NB4 (cell line): ENCODE measurements around the gene SPDYE5.

Experiments
- DNase-seq: peaks from one replicate; pipeline ENCODE4 v3.0.0; 2010; ENCODE audit warnings: low read depth
- H3K4me3 ChIP-seq: one replicate; pipeline ENCODE4 v1.5.1; 2011; ENCODE audit warnings: mild to moderate bottlenecking, low read depth, low read length, moderate library complexity
- MYC ChIP-seq: IDR thresholded peaks from 2 replicates; pipeline ENCODE4 v1.6.1; 2011; ENCODE audit warnings: low read depth, low read length
- POLR2A ChIP-seq: IDR thresholded peaks from 2 replicates; pipeline ENCODE4 v1.6.1; 2011; ENCODE audit warnings: mild to moderate bottlenecking; ENCODE audit not compliant: insufficient read length; ENCODE audit errors: extremely low read depth
- TF ChIP-seq, protein P1 (sequence below): IDR thresholded peaks from one replicate; pipeline ENCODE4 v1.5.1; 2012; ENCODE audit warnings: low read depth, low read length
- TF ChIP-seq, protein P2 (sequence below): IDR thresholded peaks from 2 replicates; pipeline ENCODE4 v1.6.1; 2011; ENCODE audit warnings: low read depth, low read length

SPDYE5 gene

DNA sequence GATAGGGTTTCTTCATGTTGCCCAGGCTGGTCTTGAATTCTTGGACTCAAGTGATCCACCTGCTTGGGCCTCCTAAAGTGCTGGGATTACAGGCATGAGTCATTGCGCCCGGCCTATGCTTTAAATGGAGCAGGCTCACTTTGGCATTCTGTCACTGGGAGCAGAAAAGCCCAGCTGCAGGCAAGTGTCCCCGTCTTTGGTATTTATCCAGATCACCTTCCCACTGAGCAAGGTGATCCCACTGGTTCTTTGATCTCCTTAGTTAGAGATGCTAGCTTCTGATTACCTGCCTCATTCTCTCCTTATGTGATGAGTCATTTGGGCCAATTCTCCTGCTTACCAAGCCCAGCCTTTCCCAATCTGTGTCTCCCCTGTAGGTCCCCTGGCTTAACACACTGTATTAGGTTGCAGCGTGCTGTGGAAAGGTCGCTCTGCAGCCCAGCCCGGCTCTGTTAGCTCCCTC lies 39.3 kb downstream of the SPDYE5 start:
- no peak overlapping the region for H3K4me3 ChIP-seq
- TF ChIP-seq MYC: no peak
- DNase-seq: peak; percentile 29

DNA sequence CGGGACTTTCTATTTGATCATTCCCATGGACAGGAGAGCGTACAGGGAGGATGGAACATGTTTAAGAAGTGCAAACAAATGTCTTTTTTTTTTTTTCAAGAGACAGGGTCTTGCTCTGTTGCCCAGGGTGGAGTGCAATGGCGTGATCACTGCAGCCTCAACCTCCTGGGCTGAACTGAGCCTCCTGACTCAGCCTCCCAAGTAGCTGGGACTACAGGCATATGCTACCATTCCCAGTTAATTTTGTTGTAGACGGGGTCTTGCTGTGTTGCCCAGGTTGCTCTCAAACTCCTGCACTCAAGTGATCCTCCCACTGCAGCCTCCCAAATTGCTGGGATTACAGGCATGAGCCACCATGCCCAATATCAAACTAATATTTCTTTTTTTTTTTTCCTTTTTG lies 40.5 kb downstream of the SPDYE5 start:
- no peak overlapping the region for H3K4me3 ChIP-seq
- no peak for DNase-seq
- TF ChIP-seq, protein P1, sequence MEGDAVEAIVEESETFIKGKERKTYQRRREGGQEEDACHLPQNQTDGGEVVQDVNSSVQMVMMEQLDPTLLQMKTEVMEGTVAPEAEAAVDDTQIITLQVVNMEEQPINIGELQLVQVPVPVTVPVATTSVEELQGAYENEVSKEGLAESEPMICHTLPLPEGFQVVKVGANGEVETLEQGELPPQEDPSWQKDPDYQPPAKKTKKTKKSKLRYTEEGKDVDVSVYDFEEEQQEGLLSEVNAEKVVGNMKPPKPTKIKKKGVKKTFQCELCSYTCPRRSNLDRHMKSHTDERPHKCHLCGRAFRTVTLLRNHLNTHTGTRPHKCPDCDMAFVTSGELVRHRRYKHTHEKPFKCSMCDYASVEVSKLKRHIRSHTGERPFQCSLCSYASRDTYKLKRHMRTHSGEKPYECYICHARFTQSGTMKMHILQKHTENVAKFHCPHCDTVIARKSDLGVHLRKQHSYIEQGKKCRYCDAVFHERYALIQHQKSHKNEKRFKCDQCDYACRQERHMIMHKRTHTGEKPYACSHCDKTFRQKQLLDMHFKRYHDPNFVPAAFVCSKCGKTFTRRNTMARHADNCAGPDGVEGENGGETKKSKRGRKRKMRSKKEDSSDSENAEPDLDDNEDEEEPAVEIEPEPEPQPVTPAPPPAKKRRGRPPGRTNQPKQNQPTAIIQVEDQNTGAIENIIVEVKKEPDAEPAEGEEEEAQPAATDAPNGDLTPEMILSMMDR: no peak
- TF ChIP-seq, protein P2, sequence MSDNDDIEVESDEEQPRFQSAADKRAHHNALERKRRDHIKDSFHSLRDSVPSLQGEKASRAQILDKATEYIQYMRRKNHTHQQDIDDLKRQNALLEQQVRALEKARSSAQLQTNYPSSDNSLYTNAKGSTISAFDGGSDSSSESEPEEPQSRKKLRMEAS: no peak

DNA sequence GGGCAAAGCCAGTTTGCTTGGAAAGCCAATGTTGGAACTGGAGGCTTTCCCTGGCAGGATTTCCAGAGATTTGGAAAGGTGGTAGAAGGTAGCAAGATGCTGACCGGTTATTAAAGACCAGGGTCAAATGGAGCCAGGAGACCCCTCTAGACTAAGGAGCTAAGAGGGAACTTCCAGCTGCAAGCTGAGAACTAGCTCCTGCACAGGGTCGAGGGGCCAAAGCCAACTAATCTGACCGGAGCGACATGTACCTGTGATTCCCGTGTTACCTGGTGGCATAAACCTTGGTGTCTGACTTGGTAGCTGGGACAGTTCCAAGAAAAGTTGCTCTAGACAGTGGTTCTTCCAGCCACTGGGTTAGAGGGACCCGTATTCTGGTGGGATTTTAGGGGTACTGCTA lies 41.8 kb downstream of the SPDYE5 start:
- no peak overlapping the region for H3K4me3 ChIP-seq
- no peak for DNase-seq
- TF ChIP-seq MYC (no peak), POLR2A (no peak)
- TF ChIP-seq, protein P2: no peak
- TF ChIP-seq, protein P1: no peak

DNA sequence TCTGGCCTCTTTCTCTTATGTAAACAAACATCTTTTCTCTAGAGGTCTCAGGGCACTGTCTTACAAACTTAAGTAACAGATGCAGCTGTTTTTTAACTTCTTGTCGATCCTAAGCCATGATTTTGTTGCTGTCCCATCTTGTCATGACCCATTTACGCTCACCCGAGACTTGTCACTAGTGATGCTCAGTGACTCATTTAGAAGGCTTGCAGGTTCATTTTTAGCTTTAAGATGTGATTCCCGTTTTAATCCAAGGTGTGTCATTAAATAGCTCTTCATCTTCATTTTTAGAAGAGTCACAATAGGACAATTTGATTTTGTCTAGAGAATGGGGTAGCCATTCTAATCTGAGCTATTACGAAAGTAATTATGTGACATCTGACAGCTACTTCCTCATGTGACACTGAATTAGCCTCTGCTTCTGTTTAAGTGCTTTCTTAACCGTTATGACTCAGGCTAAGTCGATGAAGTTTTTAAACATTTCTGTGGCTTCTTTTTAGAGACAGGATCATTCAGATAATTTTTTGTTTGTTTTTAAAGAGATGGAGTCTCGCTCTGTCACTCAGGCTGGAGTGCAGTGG lies 42.7 kb downstream of the SPDYE5 start:
- DNase-seq: peak; percentile 85
- H3K4me3 ChIP-seq: no peak overlapping the region
- TF ChIP-seq, protein P2: peak; percentile 59
- no peak for TF ChIP-seq MYC

DNA sequence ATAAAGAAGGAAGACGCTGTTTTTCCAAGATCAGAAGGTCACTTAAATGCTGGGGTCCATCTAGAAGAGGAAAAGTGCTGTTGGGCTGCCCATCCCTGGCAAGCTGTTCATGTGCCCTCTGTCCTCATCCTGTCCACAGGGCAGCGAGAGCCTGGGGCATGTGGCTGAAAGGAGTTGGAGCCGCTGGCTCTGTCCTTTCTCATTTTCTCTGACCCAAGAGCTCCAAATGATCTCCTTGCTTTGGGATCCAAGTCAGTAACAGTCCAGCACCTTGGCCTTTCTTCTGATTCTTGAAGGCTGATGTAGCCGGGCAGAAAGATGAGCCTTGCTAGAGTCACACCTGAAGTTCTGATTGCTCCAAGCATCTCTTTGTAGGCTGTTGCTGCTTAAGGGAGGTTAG lies 44.4 kb downstream of the SPDYE5 start:
- no peak overlapping the region for H3K4me3 ChIP-seq
- TF ChIP-seq, protein P1: no peak
- TF ChIP-seq, protein P2: no peak
- TF ChIP-seq MYC (no peak), POLR2A (no peak)
- no peak for DNase-seq

DNA sequence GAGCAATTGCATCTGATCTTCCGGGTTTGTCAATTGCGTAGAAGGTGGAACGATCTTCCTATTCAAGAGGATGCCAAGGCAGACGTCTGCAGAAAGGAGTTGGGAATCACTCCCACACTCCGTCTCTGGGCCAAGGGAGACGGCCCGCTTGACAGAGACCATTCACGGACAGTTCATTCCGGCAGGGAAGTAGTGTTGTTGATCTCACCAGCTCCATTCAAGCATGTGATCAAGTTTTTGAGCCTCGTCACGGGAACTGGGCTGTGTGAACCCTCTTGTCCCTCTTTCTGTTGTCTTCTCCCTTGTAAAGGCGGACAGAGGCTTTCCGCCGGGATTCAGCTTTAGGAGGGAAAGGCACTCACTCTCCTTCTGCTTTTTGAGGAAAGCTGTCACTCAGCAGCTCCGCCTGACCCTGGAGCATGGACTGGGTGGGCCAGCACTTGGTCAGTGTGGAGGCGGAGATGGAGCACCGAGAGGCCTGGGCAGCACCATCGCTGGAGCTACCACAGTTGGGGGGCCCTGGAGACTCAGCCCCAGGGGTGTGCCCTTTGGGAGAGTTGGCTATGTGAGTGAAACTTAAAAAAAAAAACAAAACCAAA lies 44.9 kb downstream of the SPDYE5 start:
- no peak overlapping the region for H3K4me3 ChIP-seq
- DNase-seq: no peak
- TF ChIP-seq, protein P2: no peak
- TF ChIP-seq POLR2A: no peak
- TF ChIP-seq, protein P1: no peak
- TF ChIP-seq MYC: no peak
